OCI-LY7 (cell line): Measurements from ENCODE around the gene TRPV6. TPM values are rescaled to one million over a fixed set of nuclear protein-coding genes. Genes with fewer than 3 reads are reported as not detected.

Experiments used
- BruUV-seq: library from RNA; stranded (reverse); fragments of 400-500 nt; replicated peaks from 2 replicates; lab custom pipeline; 2021; lab: Mats Ljungman, UMichigan
- CTCF ChIA-PET: fragments of 300-600 bp; sonication (Branson Sonifier 250); formaldehyde crosslinking; loops from one replicate; lab custom pipeline; 2022; ENCODE audit warnings: antibody characterized with exemption; ENCODE audit not compliant: unreplicated experiment; lab: Charles Lee
- POLR2A ChIA-PET: fragments of 300-600 bp; sonication (Branson Sonifier 250); formaldehyde crosslinking; loops from one replicate; lab custom pipeline; 2022; ENCODE audit warnings: antibody characterized with exemption; lab: Charles Lee
- DNase-seq: peaks from one replicate; pipeline ENCODE4 v3.0.0-alpha.2; 2015; ENCODE audit warnings: low spot score
- H2AFZ ChIP-seq: fragments of 200-600 bp; sonication (generic), shearing (Covaris generic); 2 replicates; pipeline ENCODE4 v1.6.1; 2014; ENCODE audit warnings: mild to moderate bottlenecking, antibody characterized with exemption, low read length, moderate library complexity
- H3K27ac ChIP-seq: fragments of 200-600 bp; sonication (generic); 2 replicates; pipeline ENCODE4 v1.5.1; 2014; ENCODE audit warnings: mixed run types, low read depth, mild to moderate bottlenecking, moderate library complexity, low read length, inconsistent platforms; ENCODE audit not compliant: poor library complexity, severe bottlenecking
- H3K36me3 ChIP-seq: fragments of 200-600 bp; sonication (generic); 2 replicates; pipeline ENCODE4 v1.6.1; 2014; ENCODE audit warnings: mild to moderate bottlenecking, antibody characterized with exemption, low read length, moderate library complexity, mixed read lengths; ENCODE audit not compliant: insufficient read depth
- H3K4me1 ChIP-seq: fragments of 200-600 bp; sonication (generic); 2 replicates; pipeline ENCODE4 v1.5.1; 2014; ENCODE audit warnings: mild to moderate bottlenecking, low read length; ENCODE audit not compliant: insufficient read depth, poor library complexity, severe bottlenecking
- H3K4me2 ChIP-seq: fragments of 200-600 bp; sonication (generic); 2 replicates; pipeline ENCODE4 v1.6.1; 2014; ENCODE audit warnings: mild to moderate bottlenecking, low read length
- H3K4me3 ChIP-seq: fragments of 200-600 bp; sonication (generic); 2 replicates; pipeline ENCODE4 v1.5.1; 2014; ENCODE audit warnings: mild to moderate bottlenecking, low read depth, low read length; ENCODE audit not compliant: poor library complexity, severe bottlenecking
- H3K79me2 ChIP-seq: fragments of 200-600 bp; sonication (generic); 2 replicates; pipeline ENCODE4 v1.6.1; 2016; ENCODE audit warnings: low read depth, mild to moderate bottlenecking, low read length, moderate library complexity, mixed read lengths; ENCODE audit not compliant: insufficient read depth
- H3K9me2 ChIP-seq: fragments of 200-600 bp; sonication (generic); 2 replicates; pipeline ENCODE4 v1.6.1; 2016; ENCODE audit warnings: mild to moderate bottlenecking, low read length, mixed read lengths; ENCODE audit not compliant: insufficient read depth
- H3K9me3 ChIP-seq: fragments of 200-600 bp; sonication (generic); 2 replicates; pipeline ENCODE4 v1.6.1; 2014; ENCODE audit warnings: mild to moderate bottlenecking, mixed run types, low read length, mixed read lengths
- H4K20me1 ChIP-seq: fragments of 200-600 bp; sonication (generic); 2 replicates; pipeline ENCODE4 v1.6.1; 2014; ENCODE audit warnings: mild to moderate bottlenecking, antibody characterized with exemption, low read length, moderate library complexity, mixed read lengths; ENCODE audit not compliant: insufficient read depth
- CTCF ChIP-seq: fragments of 200-600 bp; sonication (generic); conservative IDR thresholded peaks from 2 replicates; pipeline ENCODE4 v1.5.1; 2014; ENCODE audit warnings: mild to moderate bottlenecking, antibody characterized with exemption, low read length, moderate library complexity, mixed read lengths
- EZH2phosphoT487 ChIP-seq: fragments of 200-600 bp; sonication (generic); IDR thresholded peaks from 2 replicates; pipeline ENCODE4 v1.6.1; 2018; ENCODE audit warnings: low read depth, borderline replicate concordance, mild to moderate bottlenecking, mixed run types, antibody characterized with exemption, low read length, moderate library complexity, mixed read lengths
- intact Hi-C: fragments of 100-400 bp; cut with micrococcal nuclease; formaldehyde crosslinking; loops from one replicate; pipeline ENCODE4 v1.10.0; 2022; ENCODE audit not compliant: unreplicated experiment
- total RNA-seq, 2 experiments: library from RNA; depleted of rRNA in 1 of 2; stranded (reverse); fragments of >200 nt in 1 of 2; shearing (Covaris generic) in 1 of 2; gene quantifications; 2 replicates each; pipeline ENCODE4 v1.2.3, GENCODE V29; 2014 to 2022

The TRPV6 gene
- total RNA-seq, 2 experiments from 2014 or later: not detected

- Histone ChIP-seq H3K9me3 (no peaks in the 10 kb centered on the region), H3K4me2 (no peak overlapping the region), H4K20me1 (no peaks in the 10 kb centered on the region), H3K9me2 (no peaks in the 10 kb centered on the region), H3K36me3 (no peaks in the 10 kb centered on the region), H2AFZ (no peak overlapping the region), H3K4me3 (no peak overlapping the region), H3K4me1 (no peaks in the 10 kb centered on the region), H3K79me2 (no peaks in the 10 kb centered on the region), H3K27ac (no peak overlapping the region)
- intact Hi-C loops: no loop called here
- ChIA-PET POLR2A (interaction anchor here (0.7 kb wide), 1 partner anchor 56 kb away, joined by 3 read pairs; no protein-coding TSS in a partner anchor), CTCF (interaction anchor here (0.5 kb wide), 1 partner anchor 165 kb away, joined by 7 read pairs; no protein-coding TSS in a partner anchor)
- no TSS peak for BruUV-seq
- TF ChIP-seq EZH2phosphoT487 (no peak), CTCF (no peak)
- DNase-seq: no peak
These were observed 19.8 kb downstream of the TRPV6 start for GRCh38 chr7:142865766-142866165.

- POLR2A ChIA-PET: no interaction called here
- no peaks in the 10 kb centered on the region for H3K4me1 ChIP-seq
- H2AFZ ChIP-seq: no peak overlapping the region
- H3K4me3 ChIP-seq: no peak overlapping the region
- no peaks in the 10 kb centered on the region for H4K20me1 ChIP-seq
- CTCF ChIA-PET: interaction anchor here (0.5 kb wide), 2 partner anchors 8 to 164 kb away, joined by 3 to 7 read pairs; no protein-coding TSS in a partner anchor
- no peak for DNase-seq
- no peaks in the 10 kb centered on the region for H3K36me3 ChIP-seq
- BruUV-seq: no TSS peak
- no peaks in the 10 kb centered on the region for H3K79me2 ChIP-seq
- no peak for TF ChIP-seq CTCF
- TF ChIP-seq EZH2phosphoT487: no peak
- no peaks in the 10 kb centered on the region for H3K9me2 ChIP-seq
- H3K9me3 ChIP-seq: no peaks in the 10 kb centered on the region
- H3K4me2 ChIP-seq: no peak overlapping the region
- intact Hi-C loops: no loop called here
- no peak overlapping the region for H3K27ac ChIP-seq
These were observed 20.4 kb downstream of the TRPV6 start for GRCh38 chr7:142864980-142865747.
